HL-60 (cell line): Measurements from ENCODE around the gene IST1.

ENCODE experiments used
- DNase-seq, 2 experiments: peaks; one replicate each; pipeline ENCODE4 v3.0.0-alpha.2; 2010 to 2020; ENCODE audit warnings: low read depth in 1 of 2, low spot score in 1 of 2
- H3K27ac ChIP-seq: fragments of 250-450 bp; sonication (Bioruptor Pico); replicated peaks from 2 replicates; pipeline ENCODE4 v1.5.1; 2020; ENCODE audit warnings: mild to moderate bottlenecking, moderate library complexity
- H3K27me3 ChIP-seq: fragments of 250-450 bp; sonication (Bioruptor Pico); 2 replicates; pipeline ENCODE4 v1.5.1; 2021; ENCODE audit warnings: mild to moderate bottlenecking, moderate library complexity; ENCODE audit not compliant: insufficient read depth, poor library complexity, severe bottlenecking
- H3K4me3 ChIP-seq: replicated peaks from 2 replicates; pipeline ENCODE4 v1.5.1; 2011; ENCODE audit warnings: mild to moderate bottlenecking, control low read depth, low read length; ENCODE audit not compliant: insufficient read depth
- GABPA ChIP-seq: IDR thresholded peaks from 2 replicates; pipeline ENCODE4 v1.6.1; 2012; ENCODE audit warnings: low read depth
- POLR2AphosphoS5 ChIP-seq: IDR thresholded peaks from 2 replicates; pipeline ENCODE4 v1.6.1; 2012; ENCODE audit warnings: low read depth
- SPI1 ChIP-seq: IDR thresholded peaks from 2 replicates; pipeline ENCODE4 v1.6.1; 2012; ENCODE audit warnings: low read depth, mild to moderate bottlenecking, borderline replicate concordance
- TF ChIP-seq, protein P1 (sequence below): IDR thresholded peaks from 2 replicates; pipeline ENCODE4 v1.6.1; 2012; ENCODE audit warnings: low read depth; ENCODE audit not compliant: insufficient replicate concordance
- TF ChIP-seq, protein P2 (sequence below): IDR thresholded peaks from one replicate; pipeline ENCODE4 v1.5.1; 2011; ENCODE audit warnings: low read length, control low read depth, inconsistent platforms; ENCODE audit not compliant: insufficient read depth

Gene IST1

DNA sequence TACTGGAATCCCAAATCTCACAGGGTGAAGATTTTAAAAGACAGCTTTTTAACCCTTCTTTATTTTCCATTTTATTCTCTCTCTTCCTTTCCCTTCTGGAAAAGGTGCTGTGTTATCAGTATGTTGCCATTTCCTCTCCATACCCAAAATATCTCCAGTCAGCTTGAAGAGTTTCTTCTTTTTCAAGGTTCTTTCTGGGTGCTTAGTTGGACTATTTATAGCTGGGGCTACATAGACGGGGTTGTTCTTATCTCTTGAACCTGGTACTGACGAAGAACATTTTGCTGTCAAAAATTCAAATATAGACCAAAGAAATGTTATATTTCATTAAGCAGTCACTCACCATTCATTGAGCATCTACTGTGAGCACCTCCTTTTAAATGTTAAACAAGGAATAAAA, 48.6 kb downstream of the IST1 start:
- DNase-seq: no peak
- TF ChIP-seq POLR2AphosphoS5 (no peak), SPI1 (no peak)
- TF ChIP-seq, protein P1, sequence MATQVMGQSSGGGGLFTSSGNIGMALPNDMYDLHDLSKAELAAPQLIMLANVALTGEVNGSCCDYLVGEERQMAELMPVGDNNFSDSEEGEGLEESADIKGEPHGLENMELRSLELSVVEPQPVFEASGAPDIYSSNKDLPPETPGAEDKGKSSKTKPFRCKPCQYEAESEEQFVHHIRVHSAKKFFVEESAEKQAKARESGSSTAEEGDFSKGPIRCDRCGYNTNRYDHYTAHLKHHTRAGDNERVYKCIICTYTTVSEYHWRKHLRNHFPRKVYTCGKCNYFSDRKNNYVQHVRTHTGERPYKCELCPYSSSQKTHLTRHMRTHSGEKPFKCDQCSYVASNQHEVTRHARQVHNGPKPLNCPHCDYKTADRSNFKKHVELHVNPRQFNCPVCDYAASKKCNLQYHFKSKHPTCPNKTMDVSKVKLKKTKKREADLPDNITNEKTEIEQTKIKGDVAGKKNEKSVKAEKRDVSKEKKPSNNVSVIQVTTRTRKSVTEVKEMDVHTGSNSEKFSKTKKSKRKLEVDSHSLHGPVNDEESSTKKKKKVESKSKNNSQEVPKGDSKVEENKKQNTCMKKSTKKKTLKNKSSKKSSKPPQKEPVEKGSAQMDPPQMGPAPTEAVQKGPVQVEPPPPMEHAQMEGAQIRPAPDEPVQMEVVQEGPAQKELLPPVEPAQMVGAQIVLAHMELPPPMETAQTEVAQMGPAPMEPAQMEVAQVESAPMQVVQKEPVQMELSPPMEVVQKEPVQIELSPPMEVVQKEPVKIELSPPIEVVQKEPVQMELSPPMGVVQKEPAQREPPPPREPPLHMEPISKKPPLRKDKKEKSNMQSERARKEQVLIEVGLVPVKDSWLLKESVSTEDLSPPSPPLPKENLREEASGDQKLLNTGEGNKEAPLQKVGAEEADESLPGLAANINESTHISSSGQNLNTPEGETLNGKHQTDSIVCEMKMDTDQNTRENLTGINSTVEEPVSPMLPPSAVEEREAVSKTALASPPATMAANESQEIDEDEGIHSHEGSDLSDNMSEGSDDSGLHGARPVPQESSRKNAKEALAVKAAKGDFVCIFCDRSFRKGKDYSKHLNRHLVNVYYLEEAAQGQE: no peak
- TF ChIP-seq, protein P2, sequence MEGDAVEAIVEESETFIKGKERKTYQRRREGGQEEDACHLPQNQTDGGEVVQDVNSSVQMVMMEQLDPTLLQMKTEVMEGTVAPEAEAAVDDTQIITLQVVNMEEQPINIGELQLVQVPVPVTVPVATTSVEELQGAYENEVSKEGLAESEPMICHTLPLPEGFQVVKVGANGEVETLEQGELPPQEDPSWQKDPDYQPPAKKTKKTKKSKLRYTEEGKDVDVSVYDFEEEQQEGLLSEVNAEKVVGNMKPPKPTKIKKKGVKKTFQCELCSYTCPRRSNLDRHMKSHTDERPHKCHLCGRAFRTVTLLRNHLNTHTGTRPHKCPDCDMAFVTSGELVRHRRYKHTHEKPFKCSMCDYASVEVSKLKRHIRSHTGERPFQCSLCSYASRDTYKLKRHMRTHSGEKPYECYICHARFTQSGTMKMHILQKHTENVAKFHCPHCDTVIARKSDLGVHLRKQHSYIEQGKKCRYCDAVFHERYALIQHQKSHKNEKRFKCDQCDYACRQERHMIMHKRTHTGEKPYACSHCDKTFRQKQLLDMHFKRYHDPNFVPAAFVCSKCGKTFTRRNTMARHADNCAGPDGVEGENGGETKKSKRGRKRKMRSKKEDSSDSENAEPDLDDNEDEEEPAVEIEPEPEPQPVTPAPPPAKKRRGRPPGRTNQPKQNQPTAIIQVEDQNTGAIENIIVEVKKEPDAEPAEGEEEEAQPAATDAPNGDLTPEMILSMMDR: no peak
- Histone ChIP-seq H3K27me3 (no peaks in the 10 kb centered on the region), H3K27ac (no peak overlapping the region), H3K4me3 (no peak overlapping the region)

DNA sequence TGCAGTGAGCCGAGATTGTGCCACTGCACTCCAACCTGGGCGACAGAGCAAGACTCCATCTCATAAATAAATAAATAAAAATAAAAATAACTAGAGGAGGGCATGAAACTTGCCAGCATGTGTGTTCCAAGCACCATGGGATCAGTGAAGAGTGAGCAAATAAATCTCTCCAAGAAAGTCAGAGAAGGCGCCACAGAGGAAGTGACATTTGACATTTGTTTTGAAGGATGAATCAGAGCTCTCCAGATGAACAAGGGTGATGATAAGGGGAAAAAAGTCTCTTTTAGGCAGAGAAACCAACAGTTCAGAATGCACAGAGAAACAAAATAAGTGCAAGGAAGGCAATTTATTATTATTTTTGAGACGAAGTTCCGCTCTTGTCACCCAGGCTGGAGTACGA, 50.3 kb downstream of the IST1 start:
- H3K27ac ChIP-seq: no peak overlapping the region
- no peaks in the 10 kb centered on the region for H3K27me3 ChIP-seq
- H3K4me3 ChIP-seq: no peak overlapping the region
- no peak for DNase-seq
- no peak for TF ChIP-seq POLR2AphosphoS5
- TF ChIP-seq SPI1: no peak
- TF ChIP-seq, protein P1: no peak
- TF ChIP-seq, protein P2: no peak
- no peak for TF ChIP-seq GABPA

DNA sequence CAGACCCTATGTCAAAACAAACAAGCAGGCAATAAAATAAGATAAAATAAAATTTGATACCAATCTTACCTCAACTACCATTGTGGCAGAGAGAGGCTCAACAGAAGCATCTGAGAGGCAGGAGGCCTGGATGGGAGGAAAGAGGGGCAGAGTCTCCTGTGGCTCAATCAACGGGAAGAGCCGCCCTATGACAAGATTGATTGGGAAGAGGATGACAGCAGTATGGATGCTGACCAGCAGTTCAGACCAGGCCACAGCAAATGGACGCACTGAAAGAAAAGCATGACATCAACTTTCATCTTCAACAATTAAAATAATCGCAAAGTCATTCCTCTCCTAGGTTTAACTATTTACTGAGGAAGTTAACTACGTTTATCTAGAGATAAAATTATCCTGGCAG, 57.5 kb downstream of the IST1 start:
- TF ChIP-seq POLR2AphosphoS5 (no peak), SPI1 (no peak), GABPA (no peak)
- TF ChIP-seq, protein P2: no peak
- TF ChIP-seq, protein P1: no peak
- Histone ChIP-seq H3K4me3 (no peak overlapping the region), H3K27me3 (no peaks in the 10 kb centered on the region), H3K27ac (no peak overlapping the region)
- no peak for DNase-seq
